Upper lobe of left lung (tissue), 4 donors: ENCODE data around the gene TSPAN31.

ENCODE experiments used
- CTCF ChIP-seq, 6 experiments: fragments of 450-650 bp in 4 of 6; fragments of 200-600 bp in 2 of 6; sonication (generic) in 2 of 6; IDR thresholded peaks; one replicate each; pipeline ENCODE4 v1.5.1; 2016 to 2019; ENCODE audit warnings: antibody characterized with exemption in 6 of 6
- POLR2AphosphoS5 ChIP-seq, 2 donors: sonication (generic); formaldehyde crosslinking; IDR thresholded peaks; one replicate each; pipeline ENCODE4 v1.5.1; 2017; ENCODE audit warnings: antibody characterized with exemption in 2 of 2

- no peak for TF ChIP-seq CTCF (IDR thresholded peaks at IDR 0.05)
- no peak for TF ChIP-seq POLR2AphosphoS5 (IDR thresholded peaks at IDR 0.05)
Measured at GRCh38 chr12:57780284-57780897, 35.6 kb downstream of the TSPAN31 start.
